ENCODE data around the gene GLUL.

Gene GLUL

GRCh38 chr1:182374101-182374834 is 17.3 kb downstream of the GLUL start:
- in situ Hi-C loops (cut with MboI; ENCODE audit: low sequenced_read_pairs) = no loop called here

GRCh38 chr1:182370532-182370931 is 21.1 kb downstream of the GLUL start:
- in situ Hi-C loops (cut with MboI; ENCODE audit: low sequenced_read_pairs) = no loop called here

- in situ Hi-C loops (cut with MboI; ENCODE audit: low sequenced_read_pairs) = no loop called here
Observed at GRCh38 chr1:182368903-182369302, 22.7 kb downstream of the GLUL start.

GRCh38 chr1:182368358-182368757 is 23.2 kb downstream of the GLUL start:
- in situ Hi-C loops (cut with MboI; ENCODE audit: low sequenced_read_pairs) = no loop called here

- in situ Hi-C loops (cut with MboI; ENCODE audit: low sequenced_read_pairs) = no loop called here
Observed at GRCh38 chr1:182367926-182368325, 23.7 kb downstream of the GLUL start.

GRCh38 chr1:182366596-182366995 is 25.0 kb downstream of the GLUL start:
- in situ Hi-C loops (cut with MboI; ENCODE audit: low sequenced_read_pairs) = no loop called here

GRCh38 chr1:182359645-182360044 is 31.9 kb downstream of the GLUL start:
- in situ Hi-C loops (cut with MboI; ENCODE audit: low sequenced_read_pairs) = no loop called here

GRCh38 chr1:182357913-182358312 is 33.7 kb downstream of the GLUL start:
- in situ Hi-C loops (cut with MboI; ENCODE audit: low sequenced_read_pairs) = no loop called here

- in situ Hi-C loops (cut with MboI; ENCODE audit: low sequenced_read_pairs) = no loop called here
Observed at GRCh38 chr1:182357171-182357570, 34.4 kb downstream of the GLUL start.

- in situ Hi-C loops (cut with MboI; ENCODE audit: low sequenced_read_pairs) = no loop called here
Observed at GRCh38 chr1:182355723-182356098, 35.9 kb downstream of the GLUL start.

- in situ Hi-C loops (cut with MboI; ENCODE audit: low sequenced_read_pairs) = no loop called here
Observed at GRCh38 chr1:182351790-182352364, 39.7 kb downstream of the GLUL start.

GRCh38 chr1:182350839-182351238 is 40.8 kb downstream of the GLUL start:
- in situ Hi-C loops (cut with MboI; ENCODE audit: low sequenced_read_pairs) = no loop called here

GRCh38 chr1:182348961-182349747 is 42.4 kb downstream of the GLUL start:
- in situ Hi-C loops (cut with MboI; ENCODE audit: low sequenced_read_pairs) = no loop called here

GRCh38 chr1:182347019-182347418 is 44.6 kb downstream of the GLUL start:
- in situ Hi-C loops (cut with MboI; ENCODE audit: low sequenced_read_pairs) = no loop called here

- in situ Hi-C loops (cut with MboI; ENCODE audit: low sequenced_read_pairs) = no loop called here
Observed at GRCh38 chr1:182340233-182341058, 51.1 kb downstream of the GLUL start.

GRCh38 chr1:182339684-182340083 is 51.9 kb downstream of the GLUL start:
- in situ Hi-C loops (cut with MboI; ENCODE audit: low sequenced_read_pairs) = no loop called here

- in situ Hi-C loops (cut with MboI; ENCODE audit: low sequenced_read_pairs) = no loop called here
Observed at GRCh38 chr1:182338806-182339370, 52.7 kb downstream of the GLUL start.

GRCh38 chr1:182337736-182338571 is 53.6 kb downstream of the GLUL start:
- in situ Hi-C loops (cut with MboI; ENCODE audit: low sequenced_read_pairs) = no loop called here

GRCh38 chr1:182335771-182336566 is 55.6 kb downstream of the GLUL start:
- in situ Hi-C loops (cut with MboI; ENCODE audit: low sequenced_read_pairs) = no loop called here

Data from HL-60/S4 (cell line).